Endodermal cell (in vitro differentiated cells): ENCODE measurements around the gene CCND1. TPM values are rescaled to one million over a fixed set of nuclear protein-coding genes. Genes with fewer than 3 reads are reported as not detected.

ENCODE experiments used
- DNase-seq: peaks from one replicate; pipeline ENCODE4 v3.0.0-alpha.2; 2017
- H3K27ac ChIP-seq: 2 replicates; pipeline ENCODE4 v1.5.1; 2013; ENCODE audit warnings: mild to moderate bottlenecking, low read depth, low read length, moderate library complexity
- H3K27me3 ChIP-seq: 2 replicates; pipeline ENCODE4 v1.6.1; 2013; ENCODE audit warnings: mild to moderate bottlenecking, low read length, moderate library complexity; ENCODE audit not compliant: insufficient read depth, control insufficient read depth, poor library complexity, severe bottlenecking
- H3K36me3 ChIP-seq: 2 replicates; pipeline ENCODE4 v1.7.0; 2013; ENCODE audit warnings: mild to moderate bottlenecking, low read length, moderate library complexity; ENCODE audit not compliant: control insufficient read depth, insufficient read depth
- H3K4me1 ChIP-seq: one replicate; pipeline ENCODE4 v1.7.0; 2013; ENCODE audit warnings: low read length; ENCODE audit not compliant: control insufficient read depth, insufficient read depth
- H3K4me3 ChIP-seq: 2 replicates; pipeline ENCODE4 v1.5.1; 2013; ENCODE audit warnings: mild to moderate bottlenecking, low read length, moderate library complexity
- H3K9ac ChIP-seq: 2 replicates; pipeline ENCODE4 v1.6.1; 2013; ENCODE audit warnings: mild to moderate bottlenecking, low read length, moderate library complexity; ENCODE audit not compliant: poor library complexity, severe bottlenecking; ENCODE audit errors: extremely low read depth
- H3K9me3 ChIP-seq: 2 replicates; pipeline ENCODE4 v1.6.1; 2013; ENCODE audit warnings: mild to moderate bottlenecking, low read length, moderate library complexity; ENCODE audit not compliant: control insufficient read depth
- H3K27ac Mint-ChIP-seq: 2 replicates; pipeline ENCODE4 v1.8.0; 2020; ENCODE audit warnings: mixed read lengths
- H3K27me3 Mint-ChIP-seq: 2 replicates; pipeline ENCODE4 v1.8.0; 2021; ENCODE audit warnings: mild to moderate bottlenecking, mixed read lengths; ENCODE audit not compliant: insufficient read depth
- H3K36me3 Mint-ChIP-seq: 2 replicates; pipeline ENCODE4 v1.8.0; 2020; ENCODE audit warnings: low read depth, mixed read lengths
- H3K4me1 Mint-ChIP-seq: 2 replicates; pipeline ENCODE4 v1.8.0; 2020; ENCODE audit warnings: mixed read lengths
- H3K4me3 Mint-ChIP-seq: 2 replicates; pipeline ENCODE4 v1.8.0; 2020; ENCODE audit warnings: mild to moderate bottlenecking, moderate library complexity, mixed read lengths
- H3K9me3 Mint-ChIP-seq: 2 replicates; pipeline ENCODE4 v1.8.0; 2020; ENCODE audit warnings: mild to moderate bottlenecking, mixed read lengths
- WGBS, 2 experiments: methylation state at CpG; one replicate each; pipeline versions ENCODE4 v1.1.5 to v1.1.7; 2013; ENCODE audit warnings: missing lambda C conversion rate in 2 of 2, mixed read lengths in 1 of 2; ENCODE audit not compliant: insufficient coverage in 1 of 2, insufficient read length in 1 of 2; 5-methylcytosine and 5-hydroxymethylcytosine counted together
- total RNA-seq, 2 donors: library from RNA; stranded (reverse); fragmentation: NEBNext Ultra II Directional in 1 of 2; extraction: Animal tissue kit (Norgen Biotek cat#: 25700) in 1 of 2; gene quantifications; 2 replicates in 1 of 2; 3 replicates in 1 of 2; pipeline ENCODE4 v1.2.1, GENCODE V29; 2021
- TF ChIP-seq, protein P1 (sequence below): fragments of 200-600 bp; sonication (generic); conservative IDR thresholded peaks from 2 replicates; pipeline ENCODE4 v1.5.0; 2021; ENCODE audit warnings: antibody characterized with exemption, mild to moderate bottlenecking

The CCND1 gene
- total RNA-seq, 2 donors from 2014 or later: 65.7 to 214 TPM

DNA sequence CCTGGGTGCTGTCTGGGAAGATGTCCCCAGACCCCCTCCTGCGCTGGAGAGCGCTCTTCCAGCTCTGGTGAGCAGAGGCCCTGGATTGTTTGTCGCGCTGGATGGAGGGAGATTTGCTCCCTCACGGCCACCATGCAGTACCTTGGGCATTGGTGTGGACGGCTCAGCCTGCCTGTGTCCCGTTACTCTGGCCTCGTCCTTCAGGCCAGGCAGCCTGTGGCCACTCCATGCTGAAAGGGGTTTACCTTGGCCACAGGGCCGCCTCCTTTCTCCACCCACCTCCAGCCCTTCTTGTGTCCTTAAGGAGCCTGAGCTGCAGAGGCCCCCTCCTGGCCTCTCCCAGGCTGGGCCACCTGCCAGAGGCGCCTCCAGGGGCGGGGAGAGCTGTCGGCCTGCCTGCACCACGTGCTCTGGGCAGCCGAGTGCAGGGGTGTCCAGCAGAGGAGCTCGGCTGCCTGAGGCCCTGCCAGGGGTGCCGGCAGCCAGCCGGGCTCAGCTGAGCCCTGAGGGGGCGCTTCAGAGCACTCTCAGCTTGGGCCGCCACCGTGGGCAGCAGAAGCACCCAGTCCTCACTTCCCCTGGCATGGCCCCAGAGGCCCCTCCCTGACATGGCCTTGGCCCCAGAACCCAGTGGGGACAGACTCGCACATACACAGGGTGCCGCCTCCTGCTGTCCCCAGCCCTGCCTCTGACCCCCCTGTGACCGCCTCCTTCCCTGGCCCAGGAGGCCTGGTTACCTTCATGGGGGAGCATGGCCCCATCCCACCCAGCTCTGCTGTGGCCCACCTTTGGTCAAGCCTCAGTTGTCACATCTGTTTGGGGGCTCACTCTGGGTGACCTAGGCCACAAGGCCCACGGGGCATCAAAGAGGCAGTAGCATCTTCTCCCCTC lies 3.4 kb downstream of the CCND1 start:
- no peak overlapping the region for H3K27ac ChIP-seq
- Mint-ChIP-seq H3K27ac (peak overlapping the region; percentile 72), H3K36me3 (peaks cover 35% of the 10 kb centered on the region), H3K9me3 (no peaks in the 10 kb centered on the region), H3K4me3 (peak overlapping the region; percentile 93), H3K27me3 (no peaks in the 10 kb centered on the region), H3K4me1 (peaks cover 4% of the 10 kb centered on the region)
- no peaks in the 10 kb centered on the region for H3K36me3 ChIP-seq
- 93 to 94% methylated on average over 17 to 24 of the region's 24 CpGs for WGBS, 2 experiments
- peaks cover 5% of the 10 kb centered on the region for H3K4me1 ChIP-seq
- H3K4me3 ChIP-seq: no peak overlapping the region
- H3K9ac ChIP-seq: no peak overlapping the region
- no peaks in the 10 kb centered on the region for H3K9me3 ChIP-seq
- peaks cover 28% of the 10 kb centered on the region for H3K27me3 ChIP-seq
- DNase-seq: peak; percentile 67
- TF ChIP-seq, protein P1, sequence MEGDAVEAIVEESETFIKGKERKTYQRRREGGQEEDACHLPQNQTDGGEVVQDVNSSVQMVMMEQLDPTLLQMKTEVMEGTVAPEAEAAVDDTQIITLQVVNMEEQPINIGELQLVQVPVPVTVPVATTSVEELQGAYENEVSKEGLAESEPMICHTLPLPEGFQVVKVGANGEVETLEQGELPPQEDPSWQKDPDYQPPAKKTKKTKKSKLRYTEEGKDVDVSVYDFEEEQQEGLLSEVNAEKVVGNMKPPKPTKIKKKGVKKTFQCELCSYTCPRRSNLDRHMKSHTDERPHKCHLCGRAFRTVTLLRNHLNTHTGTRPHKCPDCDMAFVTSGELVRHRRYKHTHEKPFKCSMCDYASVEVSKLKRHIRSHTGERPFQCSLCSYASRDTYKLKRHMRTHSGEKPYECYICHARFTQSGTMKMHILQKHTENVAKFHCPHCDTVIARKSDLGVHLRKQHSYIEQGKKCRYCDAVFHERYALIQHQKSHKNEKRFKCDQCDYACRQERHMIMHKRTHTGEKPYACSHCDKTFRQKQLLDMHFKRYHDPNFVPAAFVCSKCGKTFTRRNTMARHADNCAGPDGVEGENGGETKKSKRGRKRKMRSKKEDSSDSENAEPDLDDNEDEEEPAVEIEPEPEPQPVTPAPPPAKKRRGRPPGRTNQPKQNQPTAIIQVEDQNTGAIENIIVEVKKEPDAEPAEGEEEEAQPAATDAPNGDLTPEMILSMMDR: peak; percentile 34

DNA sequence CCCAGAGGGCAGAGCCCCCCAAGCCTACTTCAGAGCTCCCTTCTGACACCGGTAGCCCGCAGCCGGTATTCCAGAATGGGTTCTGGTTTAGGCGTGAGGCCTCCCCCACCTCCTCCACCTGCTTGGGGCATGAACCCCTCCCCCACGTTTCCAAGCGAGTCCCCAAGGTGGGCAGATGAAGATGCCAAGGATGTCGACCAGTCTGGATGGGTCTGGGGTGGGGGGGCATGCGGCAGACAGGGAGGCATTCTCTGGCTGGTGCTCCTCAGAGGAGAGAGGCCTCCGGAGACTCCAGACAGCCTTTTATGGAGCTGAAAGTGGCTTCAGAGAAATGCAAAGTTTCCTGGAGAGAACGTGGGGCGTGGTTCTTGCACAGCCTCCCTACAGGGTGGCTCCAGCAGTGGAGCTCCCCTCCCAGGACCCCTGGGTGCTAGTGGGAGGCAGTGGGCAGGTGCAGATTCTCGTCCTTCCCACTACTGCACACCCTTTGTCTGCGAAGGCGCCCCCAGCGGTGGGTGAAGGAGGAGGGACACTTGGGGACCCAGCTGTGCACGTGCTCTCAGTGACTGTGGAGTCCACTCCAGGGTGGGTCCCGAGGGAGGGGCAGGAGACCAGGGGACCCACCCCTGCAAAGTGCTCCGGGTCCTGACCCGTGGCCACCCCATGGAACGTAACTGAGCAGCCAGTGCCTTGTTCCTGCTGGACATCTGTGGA lies 4.2 kb downstream of the CCND1 start:
- Histone ChIP-seq H3K4me1 (peaks cover 5% of the 10 kb centered on the region), H3K27me3 (peaks cover 21% of the 10 kb centered on the region), H3K36me3 (no peaks in the 10 kb centered on the region), H3K9me3 (no peaks in the 10 kb centered on the region), H3K9ac (no peak overlapping the region), H3K27ac (no peak overlapping the region), H3K4me3 (no peak overlapping the region)
- peaks cover 3% of the 10 kb centered on the region for H3K4me1 Mint-ChIP-seq
- peaks cover 39% of the 10 kb centered on the region for H3K36me3 Mint-ChIP-seq
- DNase-seq: peak; percentile 66
- WGBS, 2 experiments: 90 to 93% methylated on average over 15 to 20 of the region's 20 CpGs
- no peaks in the 10 kb centered on the region for H3K9me3 Mint-ChIP-seq
- H3K27ac Mint-ChIP-seq: no peak overlapping the region
- TF ChIP-seq, protein P1: peak; percentile 38
- no peak overlapping the region for H3K4me3 Mint-ChIP-seq
- H3K27me3 Mint-ChIP-seq: no peaks in the 10 kb centered on the region

DNA sequence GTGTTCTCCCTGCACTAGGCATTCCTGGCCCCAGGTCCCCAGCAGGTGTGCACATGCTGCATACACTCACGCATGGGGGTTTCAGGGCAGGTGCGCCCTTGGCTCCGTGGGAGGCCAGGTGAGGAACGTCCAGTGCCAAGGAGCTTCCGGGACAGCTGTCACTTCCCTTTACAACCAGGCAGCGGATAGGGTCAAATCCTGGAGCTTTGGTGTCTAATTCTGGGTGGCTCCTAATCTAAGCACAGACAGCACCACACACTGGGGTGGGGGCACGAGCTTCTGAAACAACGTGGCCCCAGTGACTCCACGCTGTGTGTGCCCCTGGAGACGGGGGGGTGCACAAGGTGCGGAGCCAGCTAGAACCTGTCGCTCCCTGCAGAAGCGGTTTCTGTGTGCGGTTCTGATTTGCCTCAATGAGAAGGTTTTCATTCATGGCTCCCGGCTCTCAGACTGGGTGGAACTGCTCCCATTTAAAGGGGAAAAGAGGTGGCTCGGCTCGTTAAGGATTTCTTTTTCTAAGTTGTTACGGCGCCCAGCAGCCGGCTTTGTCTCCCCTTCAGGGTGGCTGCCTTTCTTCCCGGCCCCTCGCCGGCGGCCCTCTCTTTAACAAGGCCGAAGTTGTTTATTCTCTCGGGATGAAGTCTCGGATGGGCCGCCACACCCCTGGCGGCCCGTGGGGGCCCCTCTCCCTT lies 5.0 kb downstream of the CCND1 start:
- peak; percentile 55 for DNase-seq
- H3K27ac ChIP-seq: peak overlapping the region; percentile 57
- Mint-ChIP-seq H3K36me3 (peaks cover 39% of the 10 kb centered on the region), H3K4me1 (no peaks in the 10 kb centered on the region), H3K27me3 (no peaks in the 10 kb centered on the region), H3K4me3 (no peak overlapping the region), H3K27ac (no peak overlapping the region), H3K9me3 (no peaks in the 10 kb centered on the region)
- no peaks in the 10 kb centered on the region for H3K36me3 ChIP-seq
- no peak overlapping the region for H3K9ac ChIP-seq
- peaks cover 15% of the 10 kb centered on the region for H3K27me3 ChIP-seq
- no peaks in the 10 kb centered on the region for H3K9me3 ChIP-seq
- 84 to 87% methylated on average over 30 of the region's 30 CpGs for WGBS, 2 experiments
- H3K4me3 ChIP-seq: no peak overlapping the region
- TF ChIP-seq, protein P1: no peak
- no peaks in the 10 kb centered on the region for H3K4me1 ChIP-seq
